K562 (cell line): Measurements from ENCODE around the gene CADPS2. TPM values are rescaled to one million over a fixed set of nuclear protein-coding genes. Genes with fewer than 3 reads are reported as not detected.

Experiments
- ARHGAP35 ChIP-seq: fragments of 450-650 bp; IDR thresholded peaks from 2 replicates; pipeline ENCODE4 v1.6.1; 2018; ENCODE audit not compliant: partially characterized antibody
- GATAD2A ChIP-seq: fragments of 450-650 bp; IDR thresholded peaks from 2 replicates; pipeline ENCODE4 v1.6.1; 2017
- NRF1 ChIP-seq, 2 experiments: fragments of 450-650 bp; IDR thresholded peaks in 1 of 2; conservative IDR thresholded peaks in 1 of 2; 2 replicates each; pipeline ENCODE4 v1.6.1; 2014; ENCODE audit warnings: mild to moderate bottlenecking in 2 of 2
- PCBP1 ChIP-seq: fragments of 200-400 bp; formaldehyde crosslinking; IDR thresholded peaks from 2 replicates; pipeline ENCODE4 v1.6.1; 2018; ENCODE audit warnings: mild to moderate bottlenecking, low read depth, low read length; ENCODE audit not compliant: poor library complexity, severe bottlenecking
- PHF21A ChIP-seq: fragments of 450-650 bp; IDR thresholded peaks from 2 replicates; pipeline ENCODE4 v1.6.1; 2017; ENCODE audit warnings: low read depth, borderline replicate concordance
- POLR2A ChIP-seq: fragments of 450-650 bp; conservative IDR thresholded peaks from 2 replicates; pipeline ENCODE4 v1.6.1; 2016
- POLR2G ChIP-seq: fragments of 200-400 bp; formaldehyde crosslinking; IDR thresholded peaks from 2 replicates; pipeline ENCODE4 v1.6.1; 2017; ENCODE audit warnings: low read depth, mild to moderate bottlenecking, antibody characterized with exemption, low read length, moderate library complexity
- SAFB ChIP-seq: fragments of 200-400 bp; formaldehyde crosslinking; IDR thresholded peaks from 2 replicates; pipeline ENCODE4 v1.6.1; 2017; ENCODE audit warnings: low read depth, low read length, borderline replicate concordance
- SIRT6 ChIP-seq: IDR thresholded peaks from one replicate; pipeline ENCODE4 v1.6.1; 2012; ENCODE audit warnings: low read depth, mild to moderate bottlenecking, control low read depth, inconsistent platforms, low read length, moderate library complexity
- TRIM24 ChIP-seq, 2 experiments: fragments of 450-650 bp; IDR thresholded peaks; 2 replicates each; pipeline ENCODE4 v1.6.1; 2016
- ZKSCAN1 ChIP-seq: fragments of 150-350 bp; IDR thresholded peaks from 2 replicates; pipeline ENCODE4 v1.6.1; 2016; ENCODE audit warnings: low read depth, low read length
- ZNF165 ChIP-seq: fragments of 250-450 bp; sonication (Bioruptor Pico); IDR thresholded peaks from 2 replicates; pipeline ENCODE4 v1.4.0; 2020; ENCODE audit warnings: borderline replicate concordance
- ZNF175 ChIP-seq: fragments of 200-800 bp; sonication (Bioruptor generic); IDR thresholded peaks from 2 replicates; pipeline ENCODE4 v1.6.1; 2016; ENCODE audit warnings: low read depth, mild to moderate bottlenecking, missing genetic modification characterization, missing compliant biosample characterization
- ZNF274 ChIP-seq: IDR thresholded peaks from 2 replicates; pipeline ENCODE4 v1.6.1; 2011; ENCODE audit warnings: low read depth, mild to moderate bottlenecking, low read length, moderate library complexity, borderline replicate concordance
- polyA plus RNA-seq, 8 experiments: library from polyadenylated mRNA; depleted of rRNA in 4 of 8; stranded (reverse) in 5 of 8; unstranded in 3 of 8; fragments of >200 nt; fragmentation: Nextera tagmentation in 2 of 8; fragmentation: Illumina TruSeq in 1 of 8; extraction: Ambion mirVana in 2 of 8; extraction: Trizol in 1 of 8; gene quantifications; 2 replicates each; pipeline versions ENCODE4 v1.2.1 to v1.2.3, GENCODE V29; 2011 to 2014; ENCODE audit warnings: inconsistent platforms in 1 of 8, missing spikeins in 1 of 8
- total RNA-seq, 7 experiments: library from RNA; depleted of rRNA in 6 of 7; stranded (reverse); fragments of >200 nt in 6 of 7; fragmentation: Illumina TruSeq in 2 of 7; extraction: Trizol in 2 of 7; gene quantifications; 2 replicates each; pipeline versions ENCODE4 v1.2.1 to v1.2.3, GENCODE V29; 2011 to 2021; ENCODE audit warnings: low replicate concordance in 1 of 7
- TF ChIP-seq, protein P1 (sequence below): sonication (generic); formaldehyde crosslinking; IDR thresholded peaks from 2 replicates; pipeline ENCODE4 v1.8.0; 2022; ENCODE audit warnings: mild to moderate bottlenecking, missing genetic modification reagents
- TF ChIP-seq, protein P2 (sequence below), 2 experiments: fragments of 450-650 bp in 1 of 2; IDR thresholded peaks; 2 replicates each; pipeline ENCODE4 v1.6.1; 2011 to 2017; ENCODE audit warnings: low read depth in 2 of 2, antibody characterized with exemption in 1 of 2, borderline replicate concordance in 1 of 2, low read length in 1 of 2, mild to moderate bottlenecking in 1 of 2, mixed read lengths in 1 of 2; ENCODE audit not compliant: control insufficient read depth in 1 of 2
- TF ChIP-seq, protein P3 (sequence below), 2 experiments: fragments of 450-650 bp; IDR thresholded peaks; 2 replicates each; pipeline ENCODE4 v1.6.1; 2016
- TF ChIP-seq, protein P4 (sequence below): IDR thresholded peaks from 3 replicates; pipeline ENCODE4 v1.6.1; 2011; ENCODE audit warnings: borderline replicate concordance, mild to moderate bottlenecking; ENCODE audit not compliant: insufficient read length, insufficient read depth
- TF ChIP-seq, protein P5 (sequence below): fragments of 450-650 bp; conservative IDR thresholded peaks from 2 replicates; pipeline ENCODE4 v1.6.1; 2016; ENCODE audit warnings: missing genetic modification characterization, low read depth, mild to moderate bottlenecking, missing compliant biosample characterization, moderate library complexity

The CADPS2 gene
- total and polyA plus RNA-seq, 9 of the 15 experiments (the other 6 are each of a cell fraction or from before 2014, with no cell fraction given) = 0.03 to 0.14 (median 0.04) TPM; not detected in 1

DNA sequence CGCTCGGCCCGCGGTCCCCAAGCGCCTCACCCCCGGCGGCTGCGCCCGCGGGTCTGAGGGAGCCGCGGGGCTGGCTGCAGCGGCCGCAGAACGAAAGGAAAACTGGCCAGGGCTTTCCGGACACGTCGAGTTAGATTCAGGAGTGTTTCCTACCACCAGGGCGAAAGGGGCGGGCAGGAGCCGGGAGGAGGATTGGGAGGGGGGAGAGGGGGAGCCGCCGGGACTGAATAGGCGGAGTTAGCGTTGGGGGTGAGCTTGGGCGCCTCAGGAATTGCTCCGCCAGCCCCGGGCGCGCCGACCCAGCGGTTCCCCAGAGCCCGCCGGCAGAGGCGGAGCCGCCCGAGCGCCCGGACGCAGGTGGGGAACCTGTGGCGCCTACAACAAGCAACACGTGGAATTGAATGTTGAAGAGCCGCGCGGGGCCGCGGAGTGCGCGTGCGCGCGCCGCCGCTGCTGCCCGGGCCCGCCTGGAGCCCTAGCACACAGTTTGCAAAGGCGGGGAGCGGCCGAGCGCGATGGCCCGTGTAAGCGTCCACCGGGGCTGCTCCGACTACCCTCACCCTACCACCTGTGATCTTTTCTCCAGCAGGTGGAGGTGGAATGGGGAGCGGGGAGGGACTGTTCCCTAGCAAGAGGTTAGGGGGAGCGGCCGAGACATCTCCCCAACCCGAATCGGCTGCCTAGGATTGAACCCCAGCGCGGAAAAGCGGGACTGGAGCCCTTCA lies at the start of gene CADPS2 (continued):
- TF ChIP-seq, protein P1, sequence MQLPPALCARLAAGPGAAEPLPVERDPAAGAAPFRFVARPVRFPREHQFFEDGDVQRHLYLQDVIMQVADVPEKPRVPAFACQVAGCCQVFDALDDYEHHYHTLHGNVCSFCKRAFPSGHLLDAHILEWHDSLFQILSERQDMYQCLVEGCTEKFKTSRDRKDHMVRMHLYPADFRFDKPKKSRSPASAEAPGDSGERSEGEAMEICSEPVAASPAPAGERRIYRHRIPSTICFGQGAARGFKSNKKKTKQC (CRISPR knock-in tag) = 0 out of 2 replicates have a peak, but pooled peaks have one; percentile 38
- TF ChIP-seq, protein P2, sequence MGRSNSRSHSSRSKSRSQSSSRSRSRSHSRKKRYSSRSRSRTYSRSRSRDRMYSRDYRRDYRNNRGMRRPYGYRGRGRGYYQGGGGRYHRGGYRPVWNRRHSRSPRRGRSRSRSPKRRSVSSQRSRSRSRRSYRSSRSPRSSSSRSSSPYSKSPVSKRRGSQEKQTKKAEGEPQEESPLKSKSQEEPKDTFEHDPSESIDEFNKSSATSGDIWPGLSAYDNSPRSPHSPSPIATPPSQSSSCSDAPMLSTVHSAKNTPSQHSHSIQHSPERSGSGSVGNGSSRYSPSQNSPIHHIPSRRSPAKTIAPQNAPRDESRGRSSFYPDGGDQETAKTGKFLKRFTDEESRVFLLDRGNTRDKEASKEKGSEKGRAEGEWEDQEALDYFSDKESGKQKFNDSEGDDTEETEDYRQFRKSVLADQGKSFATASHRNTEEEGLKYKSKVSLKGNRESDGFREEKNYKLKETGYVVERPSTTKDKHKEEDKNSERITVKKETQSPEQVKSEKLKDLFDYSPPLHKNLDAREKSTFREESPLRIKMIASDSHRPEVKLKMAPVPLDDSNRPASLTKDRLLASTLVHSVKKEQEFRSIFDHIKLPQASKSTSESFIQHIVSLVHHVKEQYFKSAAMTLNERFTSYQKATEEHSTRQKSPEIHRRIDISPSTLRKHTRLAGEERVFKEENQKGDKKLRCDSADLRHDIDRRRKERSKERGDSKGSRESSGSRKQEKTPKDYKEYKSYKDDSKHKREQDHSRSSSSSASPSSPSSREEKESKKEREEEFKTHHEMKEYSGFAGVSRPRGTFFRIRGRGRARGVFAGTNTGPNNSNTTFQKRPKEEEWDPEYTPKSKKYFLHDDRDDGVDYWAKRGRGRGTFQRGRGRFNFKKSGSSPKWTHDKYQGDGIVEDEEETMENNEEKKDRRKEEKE (IDR thresholded peaks at IDR 0.05; ENCODE audit: borderline replicate concordance in 1 of 2, control insufficient read depth in 1 of 2, low read depth in 2 of 2, low read length in 1 of 2) = no peak
- TF ChIP-seq, protein P3, sequence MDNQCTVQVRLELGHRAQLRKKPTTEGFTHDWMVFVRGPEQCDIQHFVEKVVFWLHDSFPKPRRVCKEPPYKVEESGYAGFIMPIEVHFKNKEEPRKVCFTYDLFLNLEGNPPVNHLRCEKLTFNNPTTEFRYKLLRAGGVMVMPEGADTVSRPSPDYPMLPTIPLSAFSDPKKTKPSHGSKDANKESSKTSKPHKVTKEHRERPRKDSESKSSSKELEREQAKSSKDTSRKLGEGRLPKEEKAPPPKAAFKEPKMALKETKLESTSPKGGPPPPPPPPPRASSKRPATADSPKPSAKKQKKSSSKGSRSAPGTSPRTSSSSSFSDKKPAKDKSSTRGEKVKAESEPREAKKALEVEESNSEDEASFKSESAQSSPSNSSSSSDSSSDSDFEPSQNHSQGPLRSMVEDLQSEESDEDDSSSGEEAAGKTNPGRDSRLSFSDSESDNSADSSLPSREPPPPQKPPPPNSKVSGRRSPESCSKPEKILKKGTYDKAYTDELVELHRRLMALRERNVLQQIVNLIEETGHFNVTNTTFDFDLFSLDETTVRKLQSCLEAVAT (IDR thresholded peaks at IDR 0.05) = no peak
- TF ChIP-seq PCBP1 (peak; percentile 20), NRF1 (conservative IDR thresholded peaks at IDR 0.05 in 1 of 2, IDR thresholded peaks at IDR 0.05 in 1 of 2) (peak; percentile 84 to 86), POLR2A (no peak), ZKSCAN1 (no peak), TRIM24 (IDR thresholded peaks at IDR 0.05) (no peak), GATAD2A (no peak), ZNF274 (no peak), ZNF165 (no peak), PHF21A (no peak), POLR2G (peak; percentile 55), ARHGAP35 (no peak), SIRT6 (no peak), SAFB (no peak), ZNF175 (no peak)
- TF ChIP-seq, protein P4, sequence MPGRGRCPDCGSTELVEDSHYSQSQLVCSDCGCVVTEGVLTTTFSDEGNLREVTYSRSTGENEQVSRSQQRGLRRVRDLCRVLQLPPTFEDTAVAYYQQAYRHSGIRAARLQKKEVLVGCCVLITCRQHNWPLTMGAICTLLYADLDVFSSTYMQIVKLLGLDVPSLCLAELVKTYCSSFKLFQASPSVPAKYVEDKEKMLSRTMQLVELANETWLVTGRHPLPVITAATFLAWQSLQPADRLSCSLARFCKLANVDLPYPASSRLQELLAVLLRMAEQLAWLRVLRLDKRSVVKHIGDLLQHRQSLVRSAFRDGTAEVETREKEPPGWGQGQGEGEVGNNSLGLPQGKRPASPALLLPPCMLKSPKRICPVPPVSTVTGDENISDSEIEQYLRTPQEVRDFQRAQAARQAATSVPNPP = no peak
- TF ChIP-seq, protein P5, sequence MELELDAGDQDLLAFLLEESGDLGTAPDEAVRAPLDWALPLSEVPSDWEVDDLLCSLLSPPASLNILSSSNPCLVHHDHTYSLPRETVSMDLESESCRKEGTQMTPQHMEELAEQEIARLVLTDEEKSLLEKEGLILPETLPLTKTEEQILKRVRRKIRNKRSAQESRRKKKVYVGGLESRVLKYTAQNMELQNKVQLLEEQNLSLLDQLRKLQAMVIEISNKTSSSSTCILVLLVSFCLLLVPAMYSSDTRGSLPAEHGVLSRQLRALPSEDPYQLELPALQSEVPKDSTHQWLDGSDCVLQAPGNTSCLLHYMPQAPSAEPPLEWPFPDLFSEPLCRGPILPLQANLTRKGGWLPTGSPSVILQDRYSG = no peak
